ENCODE data around the gene IPMK.

- TF ChIP-seq CTCF (IDR thresholded peaks at IDR 0.05), result no peak
- no peak for TF ChIP-seq EZH2 (IDR thresholded peaks at IDR 0.05)
These were observed 108.9 kb downstream of the IPMK start for GRCh38 chr10:58158806-58159205.
